HG02798 (cell line): ENCODE measurements around the gene TCF12.

ENCODE experiments used
- ATAC-seq: cut with Tn5 transposase; IDR thresholded peaks from one replicate; pipeline ENCODE4 v1.9.1; 2021; ENCODE audit warnings: mild to moderate bottlenecking; ENCODE audit not compliant: unreplicated experiment, poor library complexity

TCF12 gene

GRCh38 chr15:57038040-57038439 is 119.6 kb downstream of the TCF12 start:
- no peak for ATAC-seq

- ATAC-seq = no peak
Measured at GRCh38 chr15:57038496-57038895, 120.1 kb downstream of the TCF12 start.

- ATAC-seq = no peak
Measured at GRCh38 chr15:57041416-57041815, 123.0 kb downstream of the TCF12 start.

GRCh38 chr15:57044072-57044702 is 125.7 kb downstream of the TCF12 start:
- no peak for ATAC-seq

GRCh38 chr15:57044970-57045369 is 126.5 kb downstream of the TCF12 start:
- no peak for ATAC-seq

GRCh38 chr15:57045741-57046382 is 127.4 kb downstream of the TCF12 start:
- ATAC-seq = peak; percentile 82

- ATAC-seq = no peak
Measured at GRCh38 chr15:57048930-57049549, 130.6 kb downstream of the TCF12 start.

- ATAC-seq = no peak
Measured at GRCh38 chr15:57053470-57053869, 135.0 kb downstream of the TCF12 start.

- no peak for ATAC-seq
Measured at GRCh38 chr15:57054204-57054750, 135.8 kb downstream of the TCF12 start.

- ATAC-seq = no peak
Measured at GRCh38 chr15:57056357-57056756, 137.9 kb downstream of the TCF12 start.

- no peak for ATAC-seq
Measured at GRCh38 chr15:57057134-57057930, 138.9 kb downstream of the TCF12 start.

GRCh38 chr15:57059026-57059660 is 140.7 kb downstream of the TCF12 start:
- ATAC-seq = no peak

GRCh38 chr15:57060799-57061198 is 142.4 kb downstream of the TCF12 start:
- ATAC-seq = no peak

- ATAC-seq = no peak
Measured at GRCh38 chr15:57061281-57061680, 142.8 kb downstream of the TCF12 start.

GRCh38 chr15:57061696-57062095 is 143.3 kb downstream of the TCF12 start:
- no peak for ATAC-seq

- ATAC-seq = no peak
Measured at GRCh38 chr15:57064033-57064432, 145.6 kb downstream of the TCF12 start.

GRCh38 chr15:57069423-57069822 is 151.0 kb downstream of the TCF12 start:
- ATAC-seq = no peak

- ATAC-seq = no peak
Measured at GRCh38 chr15:57070674-57071073, 152.2 kb downstream of the TCF12 start.

GRCh38 chr15:57079446-57079845 is 161.0 kb downstream of the TCF12 start:
- ATAC-seq = no peak

- peak; percentile 62 for ATAC-seq
Measured at GRCh38 chr15:57079931-57080620, 161.6 kb downstream of the TCF12 start.
